Endodermal cell (in vitro differentiated cells): ENCODE measurements around the gene RRM2. TPM values are rescaled to one million over a fixed set of nuclear protein-coding genes. Genes with fewer than 3 reads are reported as not detected.

Experiments
- DNase-seq: peaks from one replicate; pipeline ENCODE4 v3.0.0-alpha.2; 2017
- H3K27ac ChIP-seq: 2 replicates; pipeline ENCODE4 v1.5.1; 2013; ENCODE audit warnings: mild to moderate bottlenecking, low read depth, low read length, moderate library complexity
- H3K27me3 ChIP-seq: 2 replicates; pipeline ENCODE4 v1.6.1; 2013; ENCODE audit warnings: mild to moderate bottlenecking, low read length, moderate library complexity; ENCODE audit not compliant: insufficient read depth, control insufficient read depth, poor library complexity, severe bottlenecking
- H3K36me3 ChIP-seq: 2 replicates; pipeline ENCODE4 v1.7.0; 2013; ENCODE audit warnings: mild to moderate bottlenecking, low read length, moderate library complexity; ENCODE audit not compliant: control insufficient read depth, insufficient read depth
- H3K4me1 ChIP-seq: one replicate; pipeline ENCODE4 v1.7.0; 2013; ENCODE audit warnings: low read length; ENCODE audit not compliant: control insufficient read depth, insufficient read depth
- H3K4me3 ChIP-seq: 2 replicates; pipeline ENCODE4 v1.5.1; 2013; ENCODE audit warnings: mild to moderate bottlenecking, low read length, moderate library complexity
- H3K9ac ChIP-seq: 2 replicates; pipeline ENCODE4 v1.6.1; 2013; ENCODE audit warnings: mild to moderate bottlenecking, low read length, moderate library complexity; ENCODE audit not compliant: poor library complexity, severe bottlenecking; ENCODE audit errors: extremely low read depth
- H3K9me3 ChIP-seq: 2 replicates; pipeline ENCODE4 v1.6.1; 2013; ENCODE audit warnings: mild to moderate bottlenecking, low read length, moderate library complexity; ENCODE audit not compliant: control insufficient read depth
- H3K27ac Mint-ChIP-seq: 2 replicates; pipeline ENCODE4 v1.8.0; 2020; ENCODE audit warnings: mixed read lengths
- H3K27me3 Mint-ChIP-seq: 2 replicates; pipeline ENCODE4 v1.8.0; 2021; ENCODE audit warnings: mild to moderate bottlenecking, mixed read lengths; ENCODE audit not compliant: insufficient read depth
- H3K36me3 Mint-ChIP-seq: 2 replicates; pipeline ENCODE4 v1.8.0; 2020; ENCODE audit warnings: low read depth, mixed read lengths
- H3K4me1 Mint-ChIP-seq: 2 replicates; pipeline ENCODE4 v1.8.0; 2020; ENCODE audit warnings: mixed read lengths
- H3K4me3 Mint-ChIP-seq: 2 replicates; pipeline ENCODE4 v1.8.0; 2020; ENCODE audit warnings: mild to moderate bottlenecking, moderate library complexity, mixed read lengths
- H3K9me3 Mint-ChIP-seq: 2 replicates; pipeline ENCODE4 v1.8.0; 2020; ENCODE audit warnings: mild to moderate bottlenecking, mixed read lengths
- WGBS, 2 experiments: methylation state at CpG; one replicate each; pipeline versions ENCODE4 v1.1.5 to v1.1.7; 2013; ENCODE audit warnings: missing lambda C conversion rate in 2 of 2, mixed read lengths in 1 of 2; ENCODE audit not compliant: insufficient coverage in 1 of 2, insufficient read length in 1 of 2; 5-methylcytosine and 5-hydroxymethylcytosine counted together
- total RNA-seq, 2 donors: library from RNA; stranded (reverse); fragmentation: NEBNext Ultra II Directional in 1 of 2; extraction: Animal tissue kit (Norgen Biotek cat#: 25700) in 1 of 2; gene quantifications; 2 replicates in 1 of 2; 3 replicates in 1 of 2; pipeline ENCODE4 v1.2.1, GENCODE V29; 2021
- TF ChIP-seq, protein P1 (sequence below): fragments of 200-600 bp; sonication (generic); conservative IDR thresholded peaks from 2 replicates; pipeline ENCODE4 v1.5.0; 2021; ENCODE audit warnings: antibody characterized with exemption, mild to moderate bottlenecking

The RRM2 gene
- total RNA-seq, 2 donors from 2014 or later: 142 to 157 TPM

DNA sequence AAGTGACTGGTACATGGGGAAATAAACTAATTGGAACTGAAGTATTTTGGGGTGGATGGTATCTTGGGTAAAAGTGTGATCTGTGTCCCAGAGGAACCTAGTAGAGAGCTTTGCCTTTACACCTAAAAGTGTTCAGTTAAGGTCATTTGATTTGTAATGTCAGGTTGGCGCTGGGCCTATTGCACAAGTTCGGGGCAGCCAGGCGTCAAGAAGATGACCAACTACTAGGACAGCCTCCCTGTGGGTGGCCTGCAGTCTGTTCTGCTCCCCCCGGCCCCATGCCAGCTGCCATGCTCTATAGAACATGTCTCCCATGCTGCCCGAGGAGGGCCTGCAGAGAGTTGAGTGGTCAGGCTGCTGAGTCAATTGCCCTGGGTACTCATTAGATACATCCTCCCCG lies 10.1 kb downstream of the RRM2 start:
- H3K36me3 Mint-ChIP-seq: peaks cover 38% of the 10 kb centered on the region
- TF ChIP-seq, protein P1, sequence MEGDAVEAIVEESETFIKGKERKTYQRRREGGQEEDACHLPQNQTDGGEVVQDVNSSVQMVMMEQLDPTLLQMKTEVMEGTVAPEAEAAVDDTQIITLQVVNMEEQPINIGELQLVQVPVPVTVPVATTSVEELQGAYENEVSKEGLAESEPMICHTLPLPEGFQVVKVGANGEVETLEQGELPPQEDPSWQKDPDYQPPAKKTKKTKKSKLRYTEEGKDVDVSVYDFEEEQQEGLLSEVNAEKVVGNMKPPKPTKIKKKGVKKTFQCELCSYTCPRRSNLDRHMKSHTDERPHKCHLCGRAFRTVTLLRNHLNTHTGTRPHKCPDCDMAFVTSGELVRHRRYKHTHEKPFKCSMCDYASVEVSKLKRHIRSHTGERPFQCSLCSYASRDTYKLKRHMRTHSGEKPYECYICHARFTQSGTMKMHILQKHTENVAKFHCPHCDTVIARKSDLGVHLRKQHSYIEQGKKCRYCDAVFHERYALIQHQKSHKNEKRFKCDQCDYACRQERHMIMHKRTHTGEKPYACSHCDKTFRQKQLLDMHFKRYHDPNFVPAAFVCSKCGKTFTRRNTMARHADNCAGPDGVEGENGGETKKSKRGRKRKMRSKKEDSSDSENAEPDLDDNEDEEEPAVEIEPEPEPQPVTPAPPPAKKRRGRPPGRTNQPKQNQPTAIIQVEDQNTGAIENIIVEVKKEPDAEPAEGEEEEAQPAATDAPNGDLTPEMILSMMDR: no peak
- H3K4me3 Mint-ChIP-seq: no peak overlapping the region
- H3K27ac ChIP-seq: no peak overlapping the region
- peak overlapping the region; percentile 16 for H3K27ac Mint-ChIP-seq
- H3K9me3 ChIP-seq: no peaks in the 10 kb centered on the region
- H3K4me1 ChIP-seq: no peaks in the 10 kb centered on the region
- no peak overlapping the region for H3K9ac ChIP-seq
- H3K27me3 Mint-ChIP-seq: no peaks in the 10 kb centered on the region
- peak; percentile 51 for DNase-seq
- no peak overlapping the region for H3K4me3 ChIP-seq
- 91 to 94% methylated on average over 3 to 6 of the region's 6 CpGs for WGBS, 2 experiments
- peaks cover 35% of the 10 kb centered on the region for H3K4me1 Mint-ChIP-seq
- no peaks in the 10 kb centered on the region for H3K9me3 Mint-ChIP-seq
- H3K27me3 ChIP-seq: no peaks in the 10 kb centered on the region
- H3K36me3 ChIP-seq: peaks cover 56% of the 10 kb centered on the region

GRCh38 chr2:10132996-10133647 lies 10.6 kb downstream of the RRM2 start:
- Mint-ChIP-seq H3K27ac (peak overlapping the region; percentile 17), H3K36me3 (peaks cover 34% of the 10 kb centered on the region), H3K27me3 (no peaks in the 10 kb centered on the region), H3K4me1 (peaks cover 35% of the 10 kb centered on the region), H3K9me3 (no peaks in the 10 kb centered on the region), H3K4me3 (no peak overlapping the region)
- Histone ChIP-seq H3K4me1 (no peaks in the 10 kb centered on the region), H3K9ac (no peak overlapping the region), H3K36me3 (peaks cover 51% of the 10 kb centered on the region), H3K4me3 (no peak overlapping the region), H3K27me3 (no peaks in the 10 kb centered on the region), H3K27ac (no peak overlapping the region), H3K9me3 (no peaks in the 10 kb centered on the region)
- TF ChIP-seq, protein P1: no peak
- WGBS, 2 experiments: 90 to 94% methylated on average over 5 to 6 of the region's 6 CpGs
- DNase-seq: peak; percentile 69

- H3K36me3 ChIP-seq: peaks cover 27% of the 10 kb centered on the region
- no peaks in the 10 kb centered on the region for H3K27me3 Mint-ChIP-seq
- no peaks in the 10 kb centered on the region for H3K9me3 Mint-ChIP-seq
- TF ChIP-seq, protein P1: no peak
- no peaks in the 10 kb centered on the region for H3K9me3 ChIP-seq
- 92% methylated on average over 6 to 9 of the region's 9 CpGs for WGBS, 2 experiments
- H3K9ac ChIP-seq: no peak overlapping the region
- no peak overlapping the region for H3K4me3 Mint-ChIP-seq
- peak overlapping the region; percentile 27 for H3K27ac Mint-ChIP-seq
- DNase-seq: no peak
- no peaks in the 10 kb centered on the region for H3K27me3 ChIP-seq
- H3K4me3 ChIP-seq: no peak overlapping the region
- H3K4me1 ChIP-seq: no peaks in the 10 kb centered on the region
- H3K36me3 Mint-ChIP-seq: peaks cover 16% of the 10 kb centered on the region
- H3K27ac ChIP-seq: no peak overlapping the region
- H3K4me1 Mint-ChIP-seq: peaks cover 29% of the 10 kb centered on the region
Measured at GRCh38 chr2:10135296-10136089, 13.0 kb downstream of the RRM2 start.
